ENCODE measurements around the gene EIF4A2. TPM values are rescaled to one million over a fixed set of nuclear protein-coding genes. Genes with fewer than 3 reads are reported as not detected.

Gene EIF4A2
- total and polyA plus RNA-seq, 2 of the 13 experiments (the other 11 are each of a cell fraction or from before 2014, with no cell fraction given) = 480 to 596 TPM

- TF ChIP-seq GPBP1L1 (CRISPR knock-in tag; IDR thresholded peaks at IDR 0.05) (no peak), ZFY (CRISPR knock-in tag; IDR thresholded peaks at IDR 0.05) (peak; percentile 89), TFDP1 (CRISPR knock-in tag; IDR thresholded peaks at IDR 0.05; ENCODE audit: borderline replicate concordance) (peak; percentile 100), ZNF576 (CRISPR knock-in tag; IDR thresholded peaks at IDR 0.05) (peak; percentile 78; the same call in 1 of the 2 replicates), NAIF1 (CRISPR knock-in tag; IDR thresholded peaks at IDR 0.05; ENCODE audit: borderline replicate concordance) (peak; percentile 97), ZBTB39 (CRISPR knock-in tag; IDR thresholded peaks at IDR 0.05) (peak; percentile 44; the same call in 1 of the 2 replicates), ZKSCAN5 (CRISPR knock-in tag; IDR thresholded peaks at IDR 0.05) (no peak; the same call in 1 of the 2 replicates), XBP1 (CRISPR knock-in tag; IDR thresholded peaks at IDR 0.05) (peak; percentile 21; the same call in 1 of the 2 replicates), EED (CRISPR knock-in tag; IDR thresholded peaks at IDR 0.05) (peak; percentile 93), THAP9 (CRISPR knock-in tag; IDR thresholded peaks at IDR 0.05; ENCODE audit: borderline replicate concordance) (peak; percentile 85; the same call in 1 of the 2 replicates), RFX1 (IDR thresholded peaks at IDR 0.05) (no peak), ZSCAN21 (CRISPR knock-in tag; IDR thresholded peaks at IDR 0.05; ENCODE audit: borderline replicate concordance) (peak; percentile 44; the same call in 1 of the 2 replicates), ZNF784 (CRISPR knock-in tag; IDR thresholded peaks at IDR 0.05; ENCODE audit: borderline replicate concordance) (peak; percentile 34), HNRNPUL1 (IDR thresholded peaks at IDR 0.05; ENCODE audit: low read depth, low read length) (no peak), ZNF414 (CRISPR knock-in tag; IDR thresholded peaks at IDR 0.05) (peak; percentile 67; the same call in 1 of the 2 replicates)
Measured at GRCh38 chr3:186806089-186807055, 23.0 kb downstream of the EIF4A2 start, which contains the start of gene RFC4 (continued).
